Measurements from ENCODE around the gene BRINP2.

The BRINP2 gene

DNA sequence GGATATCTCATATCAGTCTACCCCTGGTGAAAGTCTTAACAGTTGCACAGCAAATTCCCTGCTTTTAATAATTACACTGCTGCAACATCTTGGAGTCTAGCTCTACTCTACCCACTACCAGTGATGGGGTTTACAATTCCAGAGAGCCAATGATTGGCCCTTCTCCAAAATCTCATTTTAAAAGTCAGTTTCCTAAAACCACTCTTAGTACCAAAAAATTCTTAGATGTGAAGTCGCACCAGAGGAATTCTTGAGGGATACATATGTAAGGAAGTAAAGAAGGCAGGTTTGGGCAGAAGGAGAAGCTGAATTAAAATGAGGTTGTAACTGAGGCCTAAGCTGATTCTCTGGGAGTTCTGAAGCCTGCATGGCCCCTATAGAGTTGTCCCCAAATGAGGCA is 129.7 kb downstream of the BRINP2 start:
- Histone ChIP-seq H3K27ac (no peak overlapping the region), H3K4me1 (ENCODE audit: control insufficient read depth in 1 of 2, insufficient read depth in 1 of 2, low read depth in 1 of 2, low read length in 1 of 2) (no peaks in the 10 kb centered on the region), H3K4me3 (ENCODE audit: low read depth in 1 of 2, low read length in 1 of 2) (no peak overlapping the region), H3K27me3 (no peaks in the 10 kb centered on the region), H3K9me3 (no peaks in the 10 kb centered on the region), H3K36me3 (no peaks in the 10 kb centered on the region)
- TF ChIP-seq CTCF (IDR thresholded peaks at IDR 0.05), result no peak

GRCh38 chr1:177301425-177302124 is 130.8 kb downstream of the BRINP2 start:
- TF ChIP-seq CTCF (IDR thresholded peaks at IDR 0.05), result no peak
- H3K4me3 ChIP-seq (ENCODE audit: low read depth in 1 of 2, low read length in 1 of 2), result no peak overlapping the region
- H3K9me3 ChIP-seq, result no peaks in the 10 kb centered on the region
- no peaks in the 10 kb centered on the region for H3K36me3 ChIP-seq
- no peaks in the 10 kb centered on the region for H3K4me1 ChIP-seq (ENCODE audit: control insufficient read depth in 1 of 2, insufficient read depth in 1 of 2, low read depth in 1 of 2, low read length in 1 of 2)
- H3K27me3 ChIP-seq, result no peaks in the 10 kb centered on the region
- no peak overlapping the region for H3K27ac ChIP-seq

DNA sequence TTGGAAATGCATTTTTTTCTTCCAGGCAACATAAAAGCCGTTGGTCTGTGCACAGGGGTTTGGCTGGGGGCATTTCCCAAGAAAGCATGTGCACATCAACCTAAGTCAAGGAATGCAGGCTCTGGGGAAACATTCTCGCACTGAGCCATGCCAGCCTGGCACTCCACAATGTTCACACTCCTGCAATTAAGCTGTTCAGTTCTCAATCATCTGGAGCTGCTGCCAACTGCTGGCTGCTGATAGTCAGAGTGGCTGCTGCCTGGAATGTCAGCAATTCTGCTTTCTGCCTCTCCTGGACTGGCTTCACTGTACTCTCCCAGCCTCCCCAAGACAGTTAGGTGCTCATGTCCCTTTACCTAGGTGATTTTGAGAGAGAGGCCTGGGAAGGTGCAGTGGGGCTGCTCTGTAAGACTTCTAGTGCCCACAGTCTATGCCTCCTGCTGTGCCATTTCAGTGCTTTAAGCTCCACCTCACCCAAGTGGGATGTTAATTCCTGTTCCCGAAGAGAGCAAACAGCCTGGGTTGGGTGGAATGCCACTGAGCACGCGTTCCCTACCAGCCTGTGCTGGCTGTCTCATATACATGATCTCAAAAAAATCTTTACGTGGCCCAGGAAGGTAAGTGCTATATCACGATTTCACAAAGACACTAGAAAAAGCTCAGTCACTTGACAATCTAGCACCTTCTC is 131.7 kb downstream of the BRINP2 start:
- Histone ChIP-seq H3K9me3 (no peaks in the 10 kb centered on the region), H3K36me3 (no peaks in the 10 kb centered on the region), H3K4me3 (ENCODE audit: low read depth in 1 of 2, low read length in 1 of 2) (no peak overlapping the region), H3K27ac (no peak overlapping the region), H3K4me1 (ENCODE audit: control insufficient read depth in 1 of 2, insufficient read depth in 1 of 2, low read depth in 1 of 2, low read length in 1 of 2) (no peaks in the 10 kb centered on the region), H3K27me3 (no peaks in the 10 kb centered on the region)
- no peak for TF ChIP-seq CTCF (IDR thresholded peaks at IDR 0.05)

GRCh38 chr1:177305040-177306018 is 134.6 kb downstream of the BRINP2 start:
- TF ChIP-seq CTCF (IDR thresholded peaks at IDR 0.05), result no peak
- Histone ChIP-seq H3K4me3 (ENCODE audit: low read depth in 1 of 2, low read length in 1 of 2) (no peak overlapping the region), H3K27ac (no peak overlapping the region), H3K36me3 (no peaks in the 10 kb centered on the region), H3K27me3 (no peaks in the 10 kb centered on the region), H3K4me1 (ENCODE audit: control insufficient read depth in 1 of 2, insufficient read depth in 1 of 2, low read depth in 1 of 2, low read length in 1 of 2) (no peaks in the 10 kb centered on the region), H3K9me3 (no peaks in the 10 kb centered on the region)

- Histone ChIP-seq H3K4me3 (ENCODE audit: low read depth in 1 of 2, low read length in 1 of 2) (no peak overlapping the region), H3K27ac (no peak overlapping the region), H3K27me3 (no peaks in the 10 kb centered on the region), H3K36me3 (no peaks in the 10 kb centered on the region), H3K4me1 (ENCODE audit: control insufficient read depth in 1 of 2, insufficient read depth in 1 of 2, low read depth in 1 of 2, low read length in 1 of 2) (no peaks in the 10 kb centered on the region), H3K9me3 (no peaks in the 10 kb centered on the region)
- TF ChIP-seq CTCF (IDR thresholded peaks at IDR 0.05), result no peak
Observed at GRCh38 chr1:177306019-177306415, 135.3 kb downstream of the BRINP2 start.
